Kasumi-1 (cell line): Measurements from ENCODE around the gene YWHAB.

Source experiments
- DNase-seq, 2 experiments: peaks; one replicate each; lab custom pipeline; 2025; lab: John Stamatoyannopoulos, UW

The YWHAB gene

DNA sequence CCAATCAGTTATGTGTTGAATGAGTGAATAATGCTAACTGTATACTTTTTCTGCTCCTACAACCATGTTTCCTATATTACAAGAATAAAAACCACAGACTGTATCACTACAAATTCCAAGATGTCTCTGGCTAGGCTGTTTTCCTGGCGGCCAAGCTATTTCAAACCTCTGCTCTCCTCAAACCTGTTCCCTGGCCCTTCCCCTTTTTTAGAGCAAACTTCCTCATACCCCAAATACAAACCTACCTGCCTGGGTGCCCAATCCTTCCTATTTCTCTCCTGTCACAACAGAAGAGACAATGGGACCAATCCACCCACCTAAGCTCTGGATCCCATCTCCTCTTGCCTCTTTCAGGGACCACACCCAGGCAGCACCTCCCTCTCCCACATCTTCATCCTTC, 67.2 kb downstream of the YWHAB start:
- no peak for DNase-seq

DNA sequence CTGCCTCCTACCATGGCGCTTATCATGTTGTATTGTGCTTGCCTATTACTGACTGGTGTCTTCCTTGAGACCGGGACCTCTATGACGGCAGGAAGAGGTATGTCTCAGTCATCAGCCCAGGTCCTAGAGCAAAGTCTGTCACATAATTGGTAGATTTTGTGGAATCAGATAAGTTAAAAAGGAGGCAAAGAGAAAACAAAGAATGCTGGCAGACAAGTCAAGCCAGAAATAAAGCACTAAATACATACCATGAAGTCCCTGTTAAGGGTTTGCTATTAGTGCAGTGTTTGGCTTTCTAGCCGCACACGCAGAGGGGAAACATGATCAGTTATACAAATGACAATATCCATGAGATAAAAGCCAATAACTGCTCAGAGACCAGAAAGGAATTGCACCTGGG, 68.7 kb downstream of the YWHAB start:
- no peak for DNase-seq

DNA sequence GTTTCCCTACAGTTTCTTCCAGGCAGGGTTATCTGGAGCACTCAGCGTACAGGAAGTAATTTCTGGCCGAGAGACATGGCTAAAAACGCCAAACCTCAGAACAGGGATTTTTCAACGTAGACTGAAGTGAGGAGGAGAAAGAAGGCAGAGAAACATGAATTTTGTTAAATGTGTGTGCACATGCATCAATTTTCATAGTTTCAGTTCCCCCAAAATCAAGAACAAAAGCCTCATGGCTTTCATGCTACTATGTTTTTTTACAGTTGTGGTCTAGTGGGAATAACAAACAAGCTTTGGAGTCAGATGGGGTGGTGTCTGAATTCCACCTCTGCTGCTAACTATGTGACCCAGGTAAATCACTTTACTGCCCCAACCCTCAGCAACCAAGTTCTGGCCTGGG, 69.8 kb downstream of the YWHAB start:
- DNase-seq = no peak

DNA sequence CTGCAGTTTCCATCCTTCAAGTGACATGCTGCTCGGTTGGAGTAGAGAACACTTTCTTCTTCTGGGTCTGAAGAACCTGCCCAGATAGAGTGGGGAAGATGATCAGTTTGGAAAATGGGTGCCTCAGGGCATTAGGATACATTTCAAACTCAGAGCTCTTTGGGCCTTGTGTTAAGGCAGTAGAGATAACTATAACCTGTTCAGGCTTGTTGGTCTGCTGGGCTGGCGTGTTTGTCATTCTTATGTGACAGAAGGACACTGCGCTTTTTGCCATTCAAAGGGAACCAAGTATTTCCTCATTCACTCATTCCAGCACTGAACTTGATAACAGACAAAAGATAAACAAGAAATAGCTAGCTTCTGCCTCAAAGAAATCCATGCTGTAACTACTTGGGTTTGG, 70.9 kb downstream of the YWHAB start:
- DNase-seq = no peak
